Measurements from ENCODE around the gene TMEFF1. TPM values are rescaled to one million over a fixed set of nuclear protein-coding genes. Genes with fewer than 3 reads are reported as not detected.

TMEFF1 gene
- total RNA-seq, 1 experiment from 2014 or later: 3.3 TPM

DNA sequence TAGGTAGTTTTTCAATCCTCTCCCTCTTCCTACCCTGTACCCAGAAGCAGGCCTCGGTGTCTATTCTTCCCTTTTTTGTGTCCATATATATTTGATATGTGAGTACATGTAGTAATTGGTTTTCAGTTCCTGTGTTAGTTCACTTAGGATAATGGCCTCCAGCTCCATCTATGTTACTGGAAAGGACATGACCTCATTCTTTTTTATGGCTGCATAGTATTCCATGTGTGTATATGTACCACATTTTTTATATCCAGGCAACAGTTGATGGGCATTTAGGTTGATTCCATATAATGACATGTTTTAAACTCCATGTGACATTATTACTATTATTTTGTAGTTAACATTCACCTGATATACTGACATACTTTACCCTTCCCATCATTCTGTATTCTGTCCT lies 154.0 kb downstream of the TMEFF1 start:
- Histone ChIP-seq H3K27me3 (ENCODE audit: insufficient read depth, low read length) (0 out of 2 replicates have a peak, but pooled peaks cover 9% of the 10 kb centered on the region), H3K27ac (ENCODE audit: low read depth, low read length) (no peak overlapping the region), H4K20me1 (ENCODE audit: insufficient read depth) (no peaks in the 10 kb centered on the region), H3K4me3 (replicated peaks in 1 of 2; ENCODE audit: low read depth in 1 of 2, low read length in 2 of 2) (no peak overlapping the region), H3K9me2 (ENCODE audit: insufficient read depth) (no peaks in the 10 kb centered on the region), H3K9ac (ENCODE audit: low read length) (no peak overlapping the region), H3K4me2 (ENCODE audit: low read length) (no peak overlapping the region), H3K4me1 (ENCODE audit: control insufficient read depth in 1 of 2, insufficient read depth in 2 of 2, low read length in 2 of 2) (no peaks in the 10 kb centered on the region), H3K9me3 (ENCODE audit: control insufficient read depth in 1 of 2, insufficient read depth in 1 of 2, low read depth in 1 of 2, low read length in 2 of 2) (no peaks in the 10 kb centered on the region), H3K79me2 (ENCODE audit: insufficient read depth, low read length) (no peaks in the 10 kb centered on the region), H2AFZ (ENCODE audit: low read depth, low read length, poor library complexity, severe bottlenecking) (no peak overlapping the region), H3K36me3 (ENCODE audit: control insufficient read depth in 1 of 2, insufficient read depth in 2 of 2, low read length in 2 of 2) (no peaks in the 10 kb centered on the region)
- RAD21 ChIA-PET (ENCODE audit: low non-redundant PET in 1 of 2, low total read pairs in 2 of 2, uncharacterized antibody in 2 of 2, unreplicated experiment in 2 of 2): no interaction called here
- BruUV-seq (replicated peaks): no TSS peak
- POLR2A ChIA-PET: no interaction called here
- DNase-seq (ENCODE audit: low read depth, low spot score) (no peak), ATAC-seq (no peak)
- intact Hi-C loops (cut with micrococcal nuclease): loop anchor here (10.0 kb wide), 1 partner anchor 328 kb away; no protein-coding TSS in a partner anchor
- CTCF ChIA-PET: no interaction called here
- TF ChIP-seq RAD21 (IDR thresholded peaks at IDR 0.05; ENCODE audit: low read depth): no peak
- TF ChIP-seq CBX3 (IDR thresholded peaks at IDR 0.05; ENCODE audit: low read depth): no peak
- no peak for TF ChIP-seq CEBPB (IDR thresholded peaks at IDR 0.05; ENCODE audit: low read depth)
- no peak for TF ChIP-seq SIN3A (IDR thresholded peaks at IDR 0.05; ENCODE audit: low read depth)
- TF ChIP-seq TCF7L2 (IDR thresholded peaks at IDR 0.05; ENCODE audit: borderline replicate concordance, extremely low read depth, insufficient read depth, insufficient read length): no peak

Other genes with a start within 250 kb of the TMEFF1 start
- 53.0 TPM for gene TEX10, start 120.2 kb upstream of the TMEFF1 start, total RNA-seq (2021; ENCODE audit: unreplicated experiment)
- gene MSANTD3, start 46.0 kb upstream of the TMEFF1 start, total RNA-seq (2021; ENCODE audit: unreplicated experiment): 31.3 TPM
- gene CAVIN4, start 104.9 kb downstream of the TMEFF1 start, total RNA-seq (2021; ENCODE audit: unreplicated experiment): 0.59 TPM

Measured in HCT116 (cell line).